ENCODE data around the gene DCTN2. TPM values are rescaled to one million over a fixed set of nuclear protein-coding genes. Genes with fewer than 3 reads are reported as not detected.
"Not testable (repeated sequence)": the region's sequence is repeated elsewhere in the genome, so short reads cannot be mapped to it uniquely, and the experiment has no call there.

DCTN2 gene
- total and polyA plus RNA-seq, 2 donors (not counting 3 experiments of a cell fraction or from before 2014, with no cell fraction given) = 146 to 161 TPM

DNA sequence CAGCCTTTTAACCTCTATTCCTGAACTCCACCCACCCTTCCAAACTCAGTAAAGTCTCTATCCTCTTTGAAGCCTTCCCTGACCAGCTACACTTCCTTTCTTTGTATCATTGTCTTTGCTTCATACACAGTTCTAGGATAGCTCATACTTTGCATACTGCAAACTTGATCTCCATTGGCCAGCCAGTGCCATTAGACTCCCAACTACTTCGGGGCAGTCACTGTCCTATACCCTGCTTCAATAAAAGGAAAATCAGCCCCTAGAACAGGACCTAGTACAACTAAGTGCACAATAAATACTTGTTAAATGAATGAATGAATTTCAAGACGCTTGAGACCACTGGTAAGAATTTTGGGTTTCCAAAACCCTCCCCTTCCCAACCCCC, 43.5 kb upstream of the DCTN2 start:
- H3K27me3 ChIP-seq (ENCODE audit: control insufficient read depth in 2 of 2, insufficient read depth in 2 of 2, low read length in 2 of 2) = peaks cover 9 to 12% of the 10 kb centered on the region in 2 experiments
- TF ChIP-seq EZH2 (IDR thresholded peaks at IDR 0.05; ENCODE audit: borderline replicate concordance, low read depth, low read length, severe bottlenecking) (no peak), GATA2 (IDR thresholded peaks at IDR 0.05; ENCODE audit: insufficient read depth, insufficient read length, low read depth, low read length) (no peak), POLR2AphosphoS5 (IDR thresholded peaks at IDR 0.05; ENCODE audit: insufficient read depth, low read depth, low read length) (no peak)
- TF ChIP-seq, protein P1, sequence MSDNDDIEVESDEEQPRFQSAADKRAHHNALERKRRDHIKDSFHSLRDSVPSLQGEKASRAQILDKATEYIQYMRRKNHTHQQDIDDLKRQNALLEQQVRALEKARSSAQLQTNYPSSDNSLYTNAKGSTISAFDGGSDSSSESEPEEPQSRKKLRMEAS (IDR thresholded peaks at IDR 0.05; ENCODE audit: insufficient read depth, insufficient read length) = no peak
- H2AFZ ChIP-seq (ENCODE audit: low read depth, low read length) = peak overlapping the region; percentile 90
- no TSS peak for BruUV-seq (replicated peaks)
- H3K9me1 ChIP-seq (replicated peaks; ENCODE audit: control insufficient read depth, extremely low read depth, insufficient read depth, low read length) = no peaks in the 10 kb centered on the region
- H3K4me2 ChIP-seq (ENCODE audit: insufficient read depth, low read length) = peak overlapping the region; percentile 69
- H3K27ac ChIP-seq (ENCODE audit: insufficient read depth, low read depth, low read length) = no peak overlapping the region
- ChIA-PET CTCF (no interaction called here), POLR2A (no interaction called here)
- no peaks in the 10 kb centered on the region for H4K20me1 ChIP-seq (replicated peaks; ENCODE audit: control insufficient read depth, extremely low read depth, insufficient read depth, low read length)
- DNase-seq (ENCODE audit: low read depth, low spot score) (no peak), FAIRE-seq (no peak)
- no peaks in the 10 kb centered on the region for H3K9me3 ChIP-seq (replicated peaks; ENCODE audit: control insufficient read depth, insufficient read depth, low read length)
- H3K36me3 ChIP-seq (ENCODE audit: control insufficient read depth in 2 of 2, extremely low read depth in 1 of 2, insufficient read depth in 2 of 2, low read length in 2 of 2) = no peaks in the 10 kb centered on the region
- no peaks in the 10 kb centered on the region for H3K79me2 ChIP-seq (ENCODE audit: control insufficient read depth, insufficient read depth, low read length)
- no peak overlapping the region for H3K9ac ChIP-seq (replicated peaks; ENCODE audit: extremely low read depth, insufficient read depth, low read length)
- H3K4me3 ChIP-seq (replicated peaks in 1 of 3; ENCODE audit: insufficient read depth in 1 of 3, low read depth in 1 of 3, low read length in 3 of 3) = peak overlapping the region; percentile 49 to 83 (median 60)
- dilution Hi-C loops (cut with MboI; ENCODE audit: extremely low pct_ligation_motif_present, low sequenced_read_pairs) = no loop called here
- intact Hi-C loops (cut with micrococcal nuclease) = loop anchor here (2.0 kb wide), 1 partner anchor 20 kb away; the partner anchor contains the start of gene ARHGEF25
- peaks cover 5% of the 10 kb centered on the region for H3K4me1 ChIP-seq (ENCODE audit: control insufficient read depth, extremely low read depth, insufficient read depth, low read length)

GRCh38 chr12:57588951-57589610, 42.1 kb upstream of the DCTN2 start:
- BruUV-seq (replicated peaks); H3K9me1 ChIP-seq (replicated peaks; ENCODE audit: control insufficient read depth, extremely low read depth, insufficient read depth, low read length); H3K27ac ChIP-seq (ENCODE audit: insufficient read depth, low read depth, low read length); H2AFZ ChIP-seq (ENCODE audit: low read depth, low read length); H4K20me1 ChIP-seq (replicated peaks; ENCODE audit: control insufficient read depth, extremely low read depth, insufficient read depth, low read length); POLR2A ChIA-PET; H3K4me1 ChIP-seq (ENCODE audit: control insufficient read depth, extremely low read depth, insufficient read depth, low read length); H3K9me3 ChIP-seq (replicated peaks; ENCODE audit: control insufficient read depth, insufficient read depth, low read length); H3K9ac ChIP-seq (replicated peaks; ENCODE audit: extremely low read depth, insufficient read depth, low read length); intact Hi-C loops (cut with micrococcal nuclease); H3K36me3 ChIP-seq (ENCODE audit: control insufficient read depth in 2 of 2, extremely low read depth in 1 of 2, insufficient read depth in 2 of 2, low read length in 2 of 2); H3K4me2 ChIP-seq (ENCODE audit: insufficient read depth, low read length); H3K79me2 ChIP-seq (ENCODE audit: control insufficient read depth, insufficient read depth, low read length); DNase-seq (ENCODE audit: low read depth, low spot score); H3K4me3 ChIP-seq (replicated peaks in 1 of 3; ENCODE audit: insufficient read depth in 1 of 3, low read depth in 1 of 3, low read length in 3 of 3); CTCF ChIA-PET; FAIRE-seq; dilution Hi-C loops (cut with MboI; ENCODE audit: extremely low pct_ligation_motif_present, low sequenced_read_pairs): not testable (repeated sequence)
- H3K27me3 ChIP-seq (ENCODE audit: control insufficient read depth in 2 of 2, insufficient read depth in 2 of 2, low read length in 2 of 2) = peaks cover 18 to 25% of the 10 kb centered on the region in 2 experiments

Data from endothelial cell of umbilical vein (primary cell).